Trophoblast cell (in vitro differentiated cells and primary cell): ENCODE data around the gene ENO3.
"Not testable (repeated sequence)": the region's sequence is repeated elsewhere in the genome, so short reads cannot be mapped to it uniquely, and the experiment has no call there.

Source experiments
- DNase-seq, 2 donors: peaks; one replicate each; pipeline ENCODE4 v3.0.0-alpha.2; 2016
- H2AFZ ChIP-seq: 2 replicates; pipeline ENCODE4 v1.6.1; 2013; ENCODE audit warnings: low read length, moderate library complexity, mild to moderate bottlenecking; ENCODE audit not compliant: insufficient read depth, poor library complexity
- H2AK5ac ChIP-seq: 2 replicates; pipeline ENCODE4 v1.6.1; 2013; ENCODE audit warnings: mild to moderate bottlenecking, low read length
- H2BK120ac ChIP-seq: 2 replicates; pipeline ENCODE4 v1.6.1; 2013; ENCODE audit warnings: low read length, mild to moderate bottlenecking, moderate library complexity; ENCODE audit not compliant: insufficient read depth, poor library complexity
- H2BK12ac ChIP-seq: 2 replicates; pipeline ENCODE4 v1.6.1; 2013; ENCODE audit warnings: mild to moderate bottlenecking, low read length, moderate library complexity
- H2BK5ac ChIP-seq: 2 replicates; pipeline ENCODE4 v1.6.1; 2013; ENCODE audit warnings: low read length, low read depth, moderate library complexity, mild to moderate bottlenecking; ENCODE audit not compliant: poor library complexity
- H3K14ac ChIP-seq: 2 replicates; pipeline ENCODE4 v1.6.1; 2013; ENCODE audit warnings: mild to moderate bottlenecking, low read length
- H3K18ac ChIP-seq: 2 replicates; pipeline ENCODE4 v1.6.1; 2013; ENCODE audit warnings: mild to moderate bottlenecking, low read length
- H3K23ac ChIP-seq: 2 replicates; pipeline ENCODE4 v1.6.1; 2013; ENCODE audit warnings: low read length
- H3K27ac ChIP-seq: 2 replicates; pipeline ENCODE4 v1.5.1; 2013; ENCODE audit warnings: low read depth, mild to moderate bottlenecking, inconsistent platforms, low read length, moderate library complexity
- H3K27me3 ChIP-seq: 2 replicates; pipeline ENCODE4 v1.6.1; 2013; ENCODE audit warnings: inconsistent platforms, mild to moderate bottlenecking, low read length, moderate library complexity; ENCODE audit not compliant: insufficient read depth
- H3K36me3 ChIP-seq, 2 experiments: 1 replicate in 1 of 2; 2 replicates in 1 of 2; pipeline ENCODE4 v1.6.1; 2013; ENCODE audit warnings: low read length in 2 of 2, mild to moderate bottlenecking in 2 of 2, moderate library complexity in 1 of 2; ENCODE audit not compliant: insufficient read depth in 2 of 2, control insufficient read depth in 1 of 2
- H3K4ac ChIP-seq: 2 replicates; pipeline ENCODE4 v1.6.1; 2013; ENCODE audit warnings: low read depth, mild to moderate bottlenecking, low read length, moderate library complexity
- H3K4me1 ChIP-seq, 2 experiments: 1 replicate in 1 of 2; 2 replicates in 1 of 2; pipeline ENCODE4 v1.6.1; 2013; ENCODE audit warnings: low read length in 2 of 2, mild to moderate bottlenecking in 2 of 2, moderate library complexity in 1 of 2; ENCODE audit not compliant: insufficient read depth in 2 of 2, control insufficient read depth in 1 of 2
- H3K4me2 ChIP-seq: 2 replicates; pipeline ENCODE4 v1.6.1; 2013; ENCODE audit warnings: inconsistent platforms, mild to moderate bottlenecking, low read length, moderate library complexity
- H3K4me3 ChIP-seq: 2 replicates; pipeline ENCODE4 v1.5.1; 2013; ENCODE audit warnings: mild to moderate bottlenecking, low read depth, low read length, inconsistent platforms
- H3K79me1 ChIP-seq: one replicate; pipeline ENCODE4 v1.6.1; 2013; ENCODE audit warnings: low read length
- H3K79me2 ChIP-seq: 2 replicates; pipeline ENCODE4 v1.6.1; 2013; ENCODE audit warnings: low read length, mild to moderate bottlenecking; ENCODE audit not compliant: control insufficient read depth, insufficient read depth, poor library complexity
- H3K9ac ChIP-seq: 2 replicates; pipeline ENCODE4 v1.6.1; 2013; ENCODE audit warnings: mild to moderate bottlenecking, low read length
- H3K9me3 ChIP-seq: 2 replicates; pipeline ENCODE4 v1.6.1; 2013; ENCODE audit warnings: low read depth, mild to moderate bottlenecking, control low read depth, inconsistent platforms, low read length; ENCODE audit not compliant: insufficient read depth
- H4K12ac ChIP-seq: 2 replicates; pipeline ENCODE4 v1.6.1; 2013; ENCODE audit warnings: low read depth, mild to moderate bottlenecking, low read length, moderate library complexity
- H4K8ac ChIP-seq: 2 replicates; pipeline ENCODE4 v1.6.1; 2013; ENCODE audit warnings: low read depth, mild to moderate bottlenecking, low read length, moderate library complexity
- H4K91ac ChIP-seq: one replicate; pipeline ENCODE4 v1.6.1; 2013; ENCODE audit warnings: low read depth, mild to moderate bottlenecking, low read length, moderate library complexity
- WGBS: extraction: QIAGEN DNeasy Blood & Tissue Kit; methylation state at CpG from one replicate; pipeline ENCODE4 v1.1.7; 2013; ENCODE audit warnings: missing lambda C conversion rate; ENCODE audit not compliant: insufficient read length, insufficient coverage; ENCODE audit errors: extremely low coverage; 5-methylcytosine and 5-hydroxymethylcytosine counted together

Gene ENO3

DNA sequence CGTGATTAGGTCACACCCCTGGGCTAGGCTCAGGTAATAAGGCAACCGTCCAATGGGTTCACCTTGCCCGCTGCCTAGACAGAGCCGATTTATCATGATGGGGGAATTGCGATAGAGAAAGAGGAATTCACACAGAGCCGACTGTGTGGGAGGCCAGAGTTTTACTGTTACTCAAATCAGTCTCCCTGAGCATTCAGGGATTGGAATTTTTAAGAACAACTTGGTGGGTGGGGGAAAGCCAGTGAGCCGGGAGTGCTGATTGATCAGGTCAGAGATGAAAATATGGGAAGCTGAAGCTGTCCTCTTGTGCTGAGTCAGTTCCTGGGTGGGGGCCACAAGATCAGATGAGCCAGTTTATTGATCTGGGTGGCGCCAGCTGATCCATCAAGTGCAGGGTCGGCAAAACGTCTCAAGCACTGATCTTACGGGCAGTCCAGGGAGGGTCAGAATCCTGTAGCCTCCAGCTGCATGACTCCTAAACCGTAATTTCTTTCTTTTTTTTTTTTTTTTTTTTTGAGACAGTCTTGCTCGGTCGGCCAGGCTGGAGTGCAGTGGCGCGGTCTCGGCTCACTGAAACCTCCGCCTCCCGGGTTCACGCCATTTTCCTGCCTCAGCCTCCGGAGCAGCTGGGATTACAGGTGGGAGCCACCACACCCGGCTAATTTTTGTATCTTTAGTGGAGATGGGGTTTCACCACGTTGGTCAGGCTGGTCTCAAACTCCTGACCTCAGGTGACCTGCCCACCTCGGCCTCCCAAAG, 24.2 kb upstream of the ENO3 start:
- H2AFZ ChIP-seq, H2BK12ac ChIP-seq, H3K4me2 ChIP-seq, DNase-seq, H3K14ac ChIP-seq, H3K36me3 ChIP-seq, H3K9me3 ChIP-seq, H3K4me3 ChIP-seq, H2AK5ac ChIP-seq, H3K27me3 ChIP-seq, H3K4me1 ChIP-seq, H4K91ac ChIP-seq, H2BK120ac ChIP-seq, H3K23ac ChIP-seq, H3K79me1 ChIP-seq, H4K8ac ChIP-seq, H4K12ac ChIP-seq, H3K4ac ChIP-seq, H2BK5ac ChIP-seq, H3K27ac ChIP-seq, H3K79me2 ChIP-seq, H3K18ac ChIP-seq, H3K9ac ChIP-seq: not testable (repeated sequence)
- no CpG with 5 or more reads among the region's 24 CpGs for WGBS

DNA sequence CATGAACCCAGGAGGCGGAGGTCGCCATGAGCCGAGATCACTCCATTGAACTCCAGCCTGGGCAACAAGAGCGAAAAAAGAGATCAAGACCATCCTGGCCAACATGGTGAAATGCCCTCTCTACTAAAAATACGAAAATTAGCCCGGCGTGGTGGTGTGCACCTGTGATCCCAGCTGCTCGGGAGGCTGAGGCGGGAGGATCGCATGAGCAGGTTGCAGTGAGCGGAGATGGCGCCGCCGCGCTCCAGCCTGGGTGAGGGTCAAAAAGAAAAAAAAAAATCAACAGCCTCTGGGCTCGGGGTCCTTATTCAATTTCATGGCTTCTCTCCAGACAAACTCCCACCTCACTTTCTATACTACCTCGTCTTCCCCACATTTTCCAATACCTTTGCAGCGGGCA, 22.0 kb upstream of the ENO3 start:
- Histone ChIP-seq H3K4me1 (no peaks in the 10 kb centered on the region), H3K4me2 (no peak overlapping the region), H2BK120ac (no peak overlapping the region), H3K4ac (no peak overlapping the region), H3K27ac (no peak overlapping the region), H4K12ac (no peak overlapping the region), H3K23ac (no peak overlapping the region), H2BK5ac (no peak overlapping the region), H3K36me3 (peaks cover 4 to 5% of the 10 kb centered on the region in 2 experiments), H2AFZ (no peak overlapping the region), H3K9me3 (peaks cover 2% of the 10 kb centered on the region), H3K14ac (no peak overlapping the region), H2BK12ac (no peak overlapping the region), H4K91ac (no peak overlapping the region), H4K8ac (no peak overlapping the region), H3K79me2 (no peaks in the 10 kb centered on the region), H3K9ac (no peak overlapping the region), H3K79me1 (no peaks in the 10 kb centered on the region), H3K18ac (no peak overlapping the region), H3K4me3 (no peak overlapping the region), H3K27me3 (no peaks in the 10 kb centered on the region), H2AK5ac (no peak overlapping the region)
- DNase-seq = no peak
- WGBS = 100% methylated on average over 1 of the region's 18 CpGs

DNA sequence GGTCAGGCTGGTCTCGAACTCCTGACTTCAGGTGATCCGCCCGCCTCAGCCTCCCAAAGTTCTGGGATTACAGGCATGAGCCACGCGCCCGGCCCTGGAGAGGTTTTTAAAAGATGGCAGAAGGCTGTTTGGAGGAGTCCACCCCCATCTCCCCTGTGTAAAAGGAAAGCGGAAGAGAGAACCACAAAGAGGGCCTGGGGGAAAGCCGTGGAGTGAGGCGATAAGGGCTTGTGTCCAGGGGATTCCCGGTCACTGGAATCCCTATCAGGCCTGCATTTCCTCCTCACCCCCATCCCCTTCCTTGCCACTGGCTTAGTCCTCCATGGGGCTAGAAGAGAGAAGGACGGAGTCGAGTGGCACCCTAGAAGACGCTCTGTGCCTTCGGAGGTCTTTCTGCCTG, 19.0 kb upstream of the ENO3 start, which contains the start of gene GP1BA:
TSS of gene GP1BA (plus strand) at position 315 of the 400 bp plus-strand sequence. CDS start 328 bp downstream, outside the sequence.
- no peak within 1 kb of the TSS for H2BK120ac ChIP-seq
- peaks cover 2% of the 10 kb centered on the region for H3K79me1 ChIP-seq
- H3K9ac ChIP-seq = no peak within 1 kb of the TSS
- no peaks in the 10 kb centered on the region for H3K4me1 ChIP-seq
- H3K36me3 ChIP-seq = peaks cover 8 to 12% of the 10 kb centered on the region in 2 experiments
- H3K4me2 ChIP-seq = no peak within 1 kb of the TSS
- H2AFZ ChIP-seq = no peak within 1 kb of the TSS
- no CpG with 5 or more reads among the region's 14 CpGs for WGBS
- DNase-seq = no peak
- H3K18ac ChIP-seq = no peak within 1 kb of the TSS
- H4K12ac ChIP-seq = no peak within 1 kb of the TSS
- H3K14ac ChIP-seq = no peak within 1 kb of the TSS
- no peak within 1 kb of the TSS for H3K23ac ChIP-seq
- H3K9me3 ChIP-seq = peaks cover 2% of the 10 kb centered on the region
- no peak within 1 kb of the TSS for H3K4ac ChIP-seq
- H2BK5ac ChIP-seq = no peak within 1 kb of the TSS
- no peak within 1 kb of the TSS for H4K8ac ChIP-seq
- no peak within 1 kb of the TSS for H2AK5ac ChIP-seq
- no peaks in the 10 kb centered on the region for H3K27me3 ChIP-seq
- no peak within 1 kb of the TSS for H3K27ac ChIP-seq
- H3K79me2 ChIP-seq = no peaks in the 10 kb centered on the region
- H4K91ac ChIP-seq = no peak within 1 kb of the TSS
- H3K4me3 ChIP-seq = no peak within 1 kb of the TSS
- H2BK12ac ChIP-seq = no peak within 1 kb of the TSS

DNA sequence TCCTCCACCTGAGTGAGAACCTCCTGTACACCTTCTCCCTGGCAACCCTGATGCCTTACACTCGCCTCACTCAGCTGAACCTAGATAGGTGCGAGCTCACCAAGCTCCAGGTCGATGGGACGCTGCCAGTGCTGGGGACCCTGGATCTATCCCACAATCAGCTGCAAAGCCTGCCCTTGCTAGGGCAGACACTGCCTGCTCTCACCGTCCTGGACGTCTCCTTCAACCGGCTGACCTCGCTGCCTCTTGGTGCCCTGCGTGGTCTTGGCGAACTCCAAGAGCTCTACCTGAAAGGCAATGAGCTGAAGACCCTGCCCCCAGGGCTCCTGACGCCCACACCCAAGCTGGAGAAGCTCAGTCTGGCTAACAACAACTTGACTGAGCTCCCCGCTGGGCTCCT, 18.2 kb upstream of the ENO3 start:
- Histone ChIP-seq H3K4ac (no peak overlapping the region), H3K18ac (no peak overlapping the region), H3K79me2 (no peaks in the 10 kb centered on the region), H3K14ac (no peak overlapping the region), H3K4me1 (no peaks in the 10 kb centered on the region), H3K79me1 (peaks cover 2% of the 10 kb centered on the region), H3K27ac (no peak overlapping the region), H4K8ac (no peak overlapping the region), H2BK120ac (no peak overlapping the region), H3K27me3 (no peaks in the 10 kb centered on the region), H3K4me3 (no peak overlapping the region), H2AK5ac (no peak overlapping the region), H3K9ac (no peak overlapping the region), H4K12ac (no peak overlapping the region), H3K9me3 (peaks cover 2% of the 10 kb centered on the region), H2BK12ac (no peak overlapping the region), H4K91ac (no peak overlapping the region), H3K4me2 (no peak overlapping the region), H3K23ac (no peak overlapping the region), H2BK5ac (no peak overlapping the region), H3K36me3 (peaks cover 15 to 18% of the 10 kb centered on the region in 2 experiments), H2AFZ (no peak overlapping the region)
- no CpG with 5 or more reads among the region's 12 CpGs for WGBS
- no peak for DNase-seq
